SK-N-MC (cell line): ENCODE results near the gene TBC1D22B.
A peak's percentile ranks its signal among the peaks of the same experiment; 100 is the strongest.

Source experiments
- DNase-seq: peaks from one replicate; pipeline ENCODE4 v3.0.0-alpha.2; 2011; ENCODE audit warnings: low read depth, low spot score
- H3K27ac ChIP-seq: fragments of 200-600 bp; sonication (generic); 2 replicates; pipeline ENCODE4 v1.5.1; 2016; ENCODE audit warnings: mixed run types
- H3K36me3 ChIP-seq: fragments of 200-600 bp; sonication (generic); 2 replicates; pipeline ENCODE4 v1.6.1; 2017; ENCODE audit warnings: antibody characterized with exemption, low read length, mixed read lengths; ENCODE audit not compliant: insufficient read depth
- H3K4me3 ChIP-seq: fragments of 200-600 bp; sonication (generic); 2 replicates; pipeline ENCODE4 v1.5.1; 2016
- H3K9ac ChIP-seq: fragments of 200-600 bp; sonication (generic); 2 replicates; pipeline ENCODE4 v1.8.0; 2017; ENCODE audit warnings: mixed run types, mixed read lengths; ENCODE audit not compliant: insufficient read length
- H3K9me3 ChIP-seq: fragments of 200-600 bp; sonication (generic); 2 replicates; pipeline ENCODE4 v1.6.1; 2017; ENCODE audit warnings: low read depth, mild to moderate bottlenecking, antibody characterized with exemption, low read length, moderate library complexity, mixed read lengths
- EZH2 ChIP-seq: fragments of 200-600 bp; sonication (generic); IDR thresholded peaks from one replicate; pipeline ENCODE4 v1.6.1; 2017; ENCODE audit warnings: antibody characterized with exemption
- FOXP2 ChIP-seq: optimal IDR thresholded peaks from 2 replicates; pipeline ENCODE3; 2011; ENCODE audit warnings: mild to moderate bottlenecking, moderate library complexity; ENCODE audit not compliant: insufficient read depth; ENCODE audit errors: extremely low read length, control extremely low read depth
- POLR2AphosphoS5 ChIP-seq: IDR thresholded peaks from 2 replicates; pipeline ENCODE4 v1.6.1; 2012; ENCODE audit warnings: mild to moderate bottlenecking, low read depth, low read length, borderline replicate concordance

TBC1D22B gene

DNA sequence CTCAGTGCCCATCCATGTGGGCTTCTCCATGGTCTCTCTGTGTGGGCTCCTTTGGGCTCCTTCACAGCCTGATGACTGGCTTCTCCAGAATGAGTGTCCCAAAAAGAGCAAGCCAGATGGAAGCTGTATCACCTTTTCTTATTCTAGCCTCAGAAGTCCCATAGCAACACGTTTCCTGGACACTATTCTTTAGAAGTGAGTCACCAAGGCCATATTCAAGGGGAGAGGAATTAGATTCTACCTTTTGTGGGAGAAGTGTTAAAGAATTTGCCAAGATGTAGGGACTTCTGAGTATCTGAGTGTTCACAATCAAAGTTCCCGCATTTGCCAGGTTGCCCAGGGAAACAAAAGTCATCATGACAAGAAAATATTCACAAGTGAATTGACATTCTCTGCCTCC, 20.7 kb upstream of the TBC1D22B start:
- no peak for DNase-seq
- no peak for TF ChIP-seq POLR2AphosphoS5
- no peak for TF ChIP-seq EZH2
- no peak for TF ChIP-seq FOXP2
- no peaks in the 10 kb centered on the region for H3K9me3 ChIP-seq
- H3K36me3 ChIP-seq: no peaks in the 10 kb centered on the region
- H3K27ac ChIP-seq: no peak overlapping the region
- H3K4me3 ChIP-seq: no peak overlapping the region
- H3K9ac ChIP-seq: no peak overlapping the region

GRCh38 chr6:37237789-37238188, 19.8 kb upstream of the TBC1D22B start:
- Histone ChIP-seq H3K27ac (no peak overlapping the region), H3K4me3 (no peak overlapping the region)
- TF ChIP-seq POLR2AphosphoS5 (no peak), EZH2 (no peak), FOXP2 (no peak)

DNA sequence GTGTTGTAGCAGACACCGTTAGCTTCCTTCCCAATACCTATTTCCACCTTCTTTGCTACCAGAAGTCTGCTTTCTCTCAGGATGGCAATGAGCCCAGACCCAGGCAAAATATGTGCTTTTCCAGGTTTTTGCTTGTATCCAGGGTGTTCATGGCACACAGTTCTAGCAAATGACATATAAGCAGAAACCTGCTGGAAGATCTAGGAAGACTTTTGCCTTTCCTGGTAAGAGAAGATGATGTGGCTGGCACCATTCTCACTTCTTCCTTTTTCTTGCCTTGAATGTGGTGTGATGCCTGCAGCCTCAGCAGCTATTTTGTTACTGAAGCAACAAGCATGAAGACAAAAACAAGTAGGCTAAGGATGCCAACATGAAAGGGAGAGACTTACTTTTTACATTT, 19.2 kb upstream of the TBC1D22B start:
- no peak overlapping the region for H3K9ac ChIP-seq
- no peak overlapping the region for H3K4me3 ChIP-seq
- H3K36me3 ChIP-seq: no peaks in the 10 kb centered on the region
- no peak overlapping the region for H3K27ac ChIP-seq
- TF ChIP-seq POLR2AphosphoS5: no peak
- TF ChIP-seq EZH2: no peak
- no peak for TF ChIP-seq FOXP2
- H3K9me3 ChIP-seq: no peaks in the 10 kb centered on the region
- DNase-seq: no peak

More at GRCh38 chr6:37237789-37238188, 19.8 kb upstream of the TBC1D22B start:
- no peak for DNase-seq
- H3K9me3 ChIP-seq: no peaks in the 10 kb centered on the region
- no peaks in the 10 kb centered on the region for H3K36me3 ChIP-seq
- no peak overlapping the region for H3K9ac ChIP-seq

DNA sequence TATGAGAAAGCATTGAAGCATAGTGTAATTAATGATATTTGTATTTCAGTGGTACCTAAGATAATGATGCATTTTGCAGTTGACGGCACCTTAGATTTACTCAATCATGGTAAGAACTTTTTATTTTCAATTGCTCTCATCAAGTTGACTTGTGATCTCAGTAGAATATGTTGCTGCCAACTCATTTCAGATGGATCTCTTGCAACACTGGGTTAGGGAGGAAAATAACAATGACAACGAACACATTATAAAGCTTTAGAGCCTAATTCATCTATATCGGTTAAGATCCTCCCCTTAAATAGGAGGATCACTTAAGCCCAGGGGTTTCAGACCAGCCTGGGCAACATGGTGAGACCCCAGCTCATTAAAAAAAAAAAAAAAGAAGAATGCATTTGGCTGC, 18.0 kb upstream of the TBC1D22B start:
- H3K9ac ChIP-seq: no peak overlapping the region
- H3K27ac ChIP-seq: 0 out of 2 replicates have a peak overlapping the region, but pooled peaks have one; percentile 36
- TF ChIP-seq POLR2AphosphoS5: no peak
- no peak for TF ChIP-seq EZH2
- no peak for TF ChIP-seq FOXP2
- no peak overlapping the region for H3K4me3 ChIP-seq
- H3K36me3 ChIP-seq: no peaks in the 10 kb centered on the region
- H3K9me3 ChIP-seq: no peaks in the 10 kb centered on the region
- DNase-seq: no peak

- no peak for DNase-seq
- no peaks in the 10 kb centered on the region for H3K36me3 ChIP-seq
- TF ChIP-seq EZH2 (no peak), POLR2AphosphoS5 (no peak), FOXP2 (no peak)
These were observed 17.4 kb upstream of the TBC1D22B start for GRCh38 chr6:37239950-37240713.

GRCh38 chr6:37241131-37241530, 16.4 kb upstream of the TBC1D22B start:
- H3K36me3 ChIP-seq: no peaks in the 10 kb centered on the region
- no peak for DNase-seq
- no peak overlapping the region for H3K9ac ChIP-seq
- H3K4me3 ChIP-seq: no peak overlapping the region
- TF ChIP-seq POLR2AphosphoS5 (no peak), FOXP2 (no peak), EZH2 (no peak)
- H3K27ac ChIP-seq: no peak overlapping the region
- H3K9me3 ChIP-seq: no peaks in the 10 kb centered on the region

More at GRCh38 chr6:37239950-37240713, 17.4 kb upstream of the TBC1D22B start:
- Histone ChIP-seq H3K9me3 (no peaks in the 10 kb centered on the region), H3K27ac (0 out of 2 replicates have a peak overlapping the region, but pooled peaks have one; percentile 36), H3K4me3 (no peak overlapping the region), H3K9ac (no peak overlapping the region)

- no peak overlapping the region for H3K27ac ChIP-seq
- TF ChIP-seq POLR2AphosphoS5 (no peak), FOXP2 (no peak), EZH2 (no peak)
- H3K36me3 ChIP-seq: no peaks in the 10 kb centered on the region
- DNase-seq: no peak
- no peaks in the 10 kb centered on the region for H3K9me3 ChIP-seq
- no peak overlapping the region for H3K4me3 ChIP-seq
- no peak overlapping the region for H3K9ac ChIP-seq
These were observed 15.7 kb upstream of the TBC1D22B start for GRCh38 chr6:37241775-37242428.

DNA sequence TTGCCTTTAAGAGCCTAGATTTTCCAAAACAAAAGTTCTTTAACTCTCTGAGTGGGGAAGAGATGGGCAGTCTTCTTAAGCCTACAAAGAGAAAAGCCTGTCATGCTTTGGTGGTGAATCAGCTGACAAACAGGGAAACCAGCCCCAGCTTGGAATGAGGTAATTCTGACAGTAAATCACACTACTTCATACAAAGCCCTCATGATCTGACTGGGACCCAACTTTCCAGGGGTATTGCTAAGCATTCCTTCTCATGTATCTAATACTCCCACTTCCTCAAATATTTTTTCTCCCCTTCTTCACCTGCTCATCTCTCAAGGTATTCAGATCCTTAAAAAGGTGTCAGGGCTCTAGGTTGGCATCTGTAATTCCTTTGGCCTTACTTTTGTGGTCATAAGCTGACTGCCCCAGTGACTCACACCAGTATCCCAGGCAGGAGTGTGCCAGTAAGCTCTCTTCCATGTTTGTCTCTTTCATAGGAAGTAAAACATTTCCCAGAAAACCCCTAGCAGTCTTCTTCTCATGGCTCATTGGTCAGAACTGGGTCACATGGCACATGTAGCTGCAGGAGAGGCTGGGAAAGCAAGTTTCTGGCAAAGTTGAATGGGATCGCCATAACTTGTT, 15.0 kb upstream of the TBC1D22B start:
- Histone ChIP-seq H3K9ac (no peak overlapping the region), H3K27ac (no peak overlapping the region), H3K9me3 (no peaks in the 10 kb centered on the region), H3K36me3 (no peaks in the 10 kb centered on the region), H3K4me3 (no peak overlapping the region)
- TF ChIP-seq POLR2AphosphoS5: no peak
- no peak for TF ChIP-seq EZH2
- TF ChIP-seq FOXP2: no peak
- DNase-seq: no peak
